Caco-2 (cell line): Measurements from ENCODE around the gene B3GLCT. TPM values are rescaled to one million over a fixed set of nuclear protein-coding genes. Genes with fewer than 3 reads are reported as not detected.
"Not testable (repeated sequence)": the region's sequence is repeated elsewhere in the genome, so short reads cannot be mapped to it uniquely, and the experiment has no call there.

Source experiments
- BruUV-seq: library from RNA; stranded (reverse); fragments of 400-500 nt; replicated peaks from 2 replicates; lab custom pipeline; 2021; lab: Mats Ljungman, UMichigan
- CTCF ChIA-PET: fragments of 300-600 bp; sonication (Branson Sonifier 250); formaldehyde crosslinking; loops from one replicate; lab custom pipeline; 2022; ENCODE audit warnings: antibody characterized with exemption; lab: Charles Lee
- POLR2A ChIA-PET: fragments of 300-600 bp; sonication (Branson Sonifier 250); formaldehyde crosslinking; loops from one replicate; lab custom pipeline; 2022; ENCODE audit warnings: antibody characterized with exemption; lab: Charles Lee
- DNase-seq, 2 experiments: peaks; one replicate each; pipeline versions ENCODE4 v3.0.0 to v3.0.0-alpha.2; 2020 to 2022
- H3K27me3 ChIP-seq: replicated peaks from 2 replicates; pipeline ENCODE4 v1.6.0; 2011; ENCODE audit warnings: low read length; ENCODE audit not compliant: control insufficient read depth, insufficient read depth
- H3K36me3 ChIP-seq: 2 replicates; pipeline ENCODE4 v1.5.1; 2011; ENCODE audit warnings: low read length; ENCODE audit not compliant: control insufficient read depth, insufficient read depth
- H3K4me1 ChIP-seq: fragments of 250-450 bp; sonication (Bioruptor Pico); 2 replicates; pipeline ENCODE4 v1.5.1; 2020; ENCODE audit warnings: mild to moderate bottlenecking
- H3K4me3 ChIP-seq: 2 replicates; pipeline ENCODE4 v1.5.1; 2011; ENCODE audit warnings: low read depth, mild to moderate bottlenecking, control low read depth, low read length
- H3K9me3 ChIP-seq: fragments of 250-450 bp; sonication (Bioruptor Pico); 2 replicates; pipeline ENCODE4 v1.5.1; 2020; ENCODE audit warnings: mild to moderate bottlenecking, moderate library complexity
- H3K27ac Mint-ChIP-seq: one replicate; pipeline ENCODE4 v1.8.0; 2022; ENCODE audit warnings: mixed read lengths; ENCODE audit not compliant: unreplicated experiment
- H3K27me3 Mint-ChIP-seq: one replicate; pipeline ENCODE4 v1.8.0; 2022; ENCODE audit warnings: mixed read lengths; ENCODE audit not compliant: insufficient read depth, unreplicated experiment
- H3K36me3 Mint-ChIP-seq: one replicate; pipeline ENCODE4 v1.8.0; 2022; ENCODE audit warnings: mild to moderate bottlenecking, mixed read lengths; ENCODE audit not compliant: insufficient read depth, unreplicated experiment
- H3K4me1 Mint-ChIP-seq: one replicate; pipeline ENCODE4 v1.8.0; 2022; ENCODE audit warnings: low read depth, mixed read lengths; ENCODE audit not compliant: unreplicated experiment
- H3K4me3 Mint-ChIP-seq: one replicate; pipeline ENCODE4 v1.8.0; 2022; ENCODE audit warnings: mild to moderate bottlenecking, moderate library complexity, mixed read lengths; ENCODE audit not compliant: unreplicated experiment
- H3K9me3 Mint-ChIP-seq: one replicate; pipeline ENCODE4 v1.8.0; 2022; ENCODE audit warnings: mixed read lengths; ENCODE audit not compliant: unreplicated experiment
- CTCF ChIP-seq, 2 experiments: fragments of 200-600 bp in 1 of 2; IDR thresholded peaks; 1 replicate in 1 of 2; 2 replicates in 1 of 2; pipeline versions ENCODE4 v1.5.1 to v1.8.0; 2011 to 2022; ENCODE audit warnings: antibody characterized with exemption in 1 of 2, control low read depth in 1 of 2, inconsistent platforms in 1 of 2, low read depth in 1 of 2, low read length in 1 of 2, mild to moderate bottlenecking in 1 of 2, moderate library complexity in 1 of 2; ENCODE audit not compliant: insufficient read depth in 1 of 2, severe bottlenecking in 1 of 2, unreplicated experiment in 1 of 2
- intact Hi-C: fragments of 100-400 bp; cut with micrococcal nuclease; formaldehyde crosslinking; loops from one replicate; pipeline ENCODE4 v1.10.0; 2022; ENCODE audit not compliant: unreplicated experiment
- total RNA-seq: library from RNA; stranded (reverse); gene quantifications from 2 replicates; pipeline ENCODE4 v1.2.3, GENCODE V29; 2022

Gene B3GLCT
- total RNA-seq, 1 experiment from 2014 or later = 4.5 TPM

GRCh38 chr13:31214435-31214834 lies 14.7 kb downstream of the B3GLCT start:
- Histone ChIP-seq H3K36me3 (no peaks in the 10 kb centered on the region), H3K4me3 (no peak overlapping the region), H3K9me3 (no peaks in the 10 kb centered on the region), H3K4me1 (no peaks in the 10 kb centered on the region), H3K27me3 (no peaks in the 10 kb centered on the region)
- no peak overlapping the region for H3K4me3 Mint-ChIP-seq
- ChIA-PET CTCF (no interaction called here), POLR2A (no interaction called here)
- intact Hi-C loops = no loop called here
- H3K9me3 Mint-ChIP-seq = no peaks in the 10 kb centered on the region
- no peaks in the 10 kb centered on the region for H3K4me1 Mint-ChIP-seq
- BruUV-seq = no TSS peak
- H3K27ac Mint-ChIP-seq = no peak overlapping the region
- no peak for DNase-seq
- H3K27me3 Mint-ChIP-seq = no peaks in the 10 kb centered on the region
- H3K36me3 Mint-ChIP-seq = no peaks in the 10 kb centered on the region
- no peak for TF ChIP-seq CTCF (IDR thresholded peaks at IDR 0.05; ENCODE audit: insufficient read depth in 1 of 2, low read depth in 1 of 2, low read length in 1 of 2, severe bottlenecking in 1 of 2, unreplicated experiment in 1 of 2)

- H3K36me3 ChIP-seq, H3K36me3 Mint-ChIP-seq, BruUV-seq, H3K9me3 Mint-ChIP-seq, POLR2A ChIA-PET, H3K27me3 Mint-ChIP-seq, intact Hi-C loops, H3K9me3 ChIP-seq, H3K4me1 Mint-ChIP-seq, H3K4me1 ChIP-seq, H3K4me3 Mint-ChIP-seq, H3K4me3 ChIP-seq, DNase-seq, CTCF ChIA-PET, H3K27me3 ChIP-seq, H3K27ac Mint-ChIP-seq: not testable (repeated sequence)
Observed at GRCh38 chr13:31216916-31217315, 17.1 kb downstream of the B3GLCT start.

- no peaks in the 10 kb centered on the region for H3K36me3 ChIP-seq
- CTCF ChIA-PET = interaction anchor here (0.5 kb wide), 1 partner anchor 11 kb away, joined by 6 read pairs; no protein-coding TSS in a partner anchor
- no peak for TF ChIP-seq CTCF (IDR thresholded peaks at IDR 0.05; ENCODE audit: insufficient read depth in 1 of 2, low read depth in 1 of 2, low read length in 1 of 2, severe bottlenecking in 1 of 2, unreplicated experiment in 1 of 2)
Observed at GRCh38 chr13:31219909-31220598, 20.3 kb downstream of the B3GLCT start.

More at GRCh38 chr13:31219909-31220598, 20.3 kb downstream of the B3GLCT start:
- Histone ChIP-seq H3K4me3 (no peak overlapping the region), H3K4me1 (no peaks in the 10 kb centered on the region), H3K9me3 (no peaks in the 10 kb centered on the region), H3K27me3 (no peaks in the 10 kb centered on the region)
- Mint-ChIP-seq H3K27ac (no peak overlapping the region), H3K4me3 (no peak overlapping the region), H3K27me3 (no peaks in the 10 kb centered on the region), H3K36me3 (no peaks in the 10 kb centered on the region), H3K9me3 (no peaks in the 10 kb centered on the region), H3K4me1 (peaks cover 5% of the 10 kb centered on the region)
- intact Hi-C loops = no loop called here
- no TSS peak for BruUV-seq
- no peak for DNase-seq
- POLR2A ChIA-PET = no interaction called here
